K562 (cell line): ENCODE results near the gene ARF1. TPM values are rescaled to one million over a fixed set of nuclear protein-coding genes. Genes with fewer than 3 reads are reported as not detected.

Source experiments
- CBFA2T3 ChIP-seq: fragments of 450-650 bp; IDR thresholded peaks from 2 replicates; pipeline ENCODE4 v1.6.1; 2017
- CBX3 ChIP-seq, 2 experiments: IDR thresholded peaks; 1 replicate in 1 of 2; 2 replicates in 1 of 2; pipeline ENCODE4 v1.6.1; 2012; ENCODE audit warnings: inconsistent platforms in 2 of 2, low read length in 2 of 2, borderline replicate concordance in 1 of 2, control low read depth in 1 of 2
- CGGBP1 ChIP-seq: fragments of 250-450 bp; sonication (Bioruptor Pico); IDR thresholded peaks from 2 replicates; pipeline ENCODE4 v1.9.0; 2021; ENCODE audit warnings: mild to moderate bottlenecking
- CREB3L1 ChIP-seq: fragments of 450-650 bp; IDR thresholded peaks from 2 replicates; pipeline ENCODE4 v1.6.1; 2014; ENCODE audit warnings: low read depth, mild to moderate bottlenecking, moderate library complexity, borderline replicate concordance
- CREM ChIP-seq: IDR thresholded peaks from 2 replicates; pipeline ENCODE4 v1.6.1; 2014; ENCODE audit warnings: antibody characterized with exemption, low read depth
- DACH1 ChIP-seq: fragments of 450-650 bp; IDR thresholded peaks from 2 replicates; pipeline ENCODE4 v1.6.1; 2018; ENCODE audit not compliant: partially characterized antibody
- FIP1L1 ChIP-seq: fragments of 200-400 bp; formaldehyde crosslinking; IDR thresholded peaks from 2 replicates; pipeline ENCODE4 v1.6.1; 2018; ENCODE audit warnings: mild to moderate bottlenecking, low read depth, low read length; ENCODE audit not compliant: poor library complexity, severe bottlenecking
- FOSL1 ChIP-seq: fragments of 200-800 bp; sonication (Bioruptor generic); conservative IDR thresholded peaks from 2 replicates; pipeline ENCODE4 v1.6.1; 2016; ENCODE audit warnings: missing genetic modification characterization, missing compliant biosample characterization
- HNRNPL ChIP-seq: fragments of 200-400 bp; formaldehyde crosslinking; IDR thresholded peaks from 2 replicates; pipeline ENCODE4 v1.6.1; 2017; ENCODE audit warnings: low read depth, mild to moderate bottlenecking, low read length
- KDM2B ChIP-seq: fragments of 250-450 bp; sonication (Bioruptor Pico); IDR thresholded peaks from 2 replicates; pipeline ENCODE4 v1.8.0; 2021; ENCODE audit warnings: mild to moderate bottlenecking, moderate library complexity
- MEIS2 ChIP-seq: fragments of 450-650 bp; IDR thresholded peaks from 2 replicates; pipeline ENCODE4 v1.6.1; 2014; ENCODE audit warnings: mild to moderate bottlenecking; ENCODE audit not compliant: partially characterized antibody
- MIER1 ChIP-seq: fragments of 450-650 bp; IDR thresholded peaks from 2 replicates; pipeline ENCODE4 v1.6.1; 2016; ENCODE audit warnings: antibody characterized with exemption, mild to moderate bottlenecking, low read depth
- NCOA1 ChIP-seq: fragments of 450-650 bp; IDR thresholded peaks from 2 replicates; pipeline ENCODE4 v1.6.1; 2016; ENCODE audit warnings: low read depth
- NELFE ChIP-seq: IDR thresholded peaks from 2 replicates; pipeline ENCODE4 v1.6.1; 2011; ENCODE audit warnings: mild to moderate bottlenecking; ENCODE audit not compliant: insufficient read depth, insufficient read length
- NEUROD1 ChIP-seq: fragments of 150-350 bp; IDR thresholded peaks from 2 replicates; pipeline ENCODE4 v1.6.1; 2014; ENCODE audit warnings: borderline replicate concordance, low read length, low read depth; ENCODE audit not compliant: partially characterized antibody
- NR1H2 ChIP-seq: sonication (generic); formaldehyde crosslinking; IDR thresholded peaks from 2 replicates; pipeline ENCODE4 v1.4.0; 2020; ENCODE audit warnings: mild to moderate bottlenecking, missing genetic modification reagents
- NR2C2 ChIP-seq, 2 experiments: fragments of 200-800 bp in 1 of 2; sonication (Bioruptor generic) in 1 of 2; sonication (generic) in 1 of 2; formaldehyde crosslinking in 1 of 2; IDR thresholded peaks; 2 replicates each; pipeline versions ENCODE4 v1.6.1 to v1.8.0; 2016 to 2022; ENCODE audit warnings: mild to moderate bottlenecking in 1 of 2, missing compliant biosample characterization in 1 of 2, missing genetic modification characterization in 1 of 2, missing genetic modification reagents in 1 of 2
- RBBP5 ChIP-seq: fragments of 200-600 bp; sonication (generic); IDR thresholded peaks from 2 replicates; pipeline ENCODE4 v1.6.1; 2012; ENCODE audit warnings: borderline replicate concordance, mild to moderate bottlenecking, low read length, control low read depth, inconsistent platforms; ENCODE audit not compliant: insufficient read depth, poor library complexity, severe bottlenecking
- SETDB1 ChIP-seq: IDR thresholded peaks from one replicate; pipeline ENCODE4 v1.6.1; 2012; ENCODE audit warnings: low read length, control low read depth, inconsistent platforms
- SIN3A ChIP-seq, 2 experiments: fragments of 150-350 bp in 1 of 2; IDR thresholded peaks; 2 replicates each; pipeline ENCODE4 v1.6.1; 2011 to 2016; ENCODE audit warnings: borderline replicate concordance in 2 of 2, low read depth in 2 of 2, low read length in 2 of 2, mild to moderate bottlenecking in 2 of 2, moderate library complexity in 2 of 2; ENCODE audit not compliant: control insufficient read depth in 1 of 2
- TBP ChIP-seq: optimal IDR thresholded peaks from 2 replicates; pipeline ENCODE3; 2011; ENCODE audit warnings: low read depth, low read length, improper control_type of control experiment
- polyA plus RNA-seq, 8 experiments: library from polyadenylated mRNA; depleted of rRNA in 4 of 8; stranded (reverse) in 5 of 8; unstranded in 3 of 8; fragments of >200 nt; fragmentation: Nextera tagmentation in 2 of 8; fragmentation: Illumina TruSeq in 1 of 8; extraction: Ambion mirVana in 2 of 8; extraction: Trizol in 1 of 8; gene quantifications; 2 replicates each; pipeline versions ENCODE4 v1.2.1 to v1.2.3, GENCODE V29; 2011 to 2014; ENCODE audit warnings: inconsistent platforms in 1 of 8, missing spikeins in 1 of 8
- total RNA-seq, 7 experiments: library from RNA; depleted of rRNA in 6 of 7; stranded (reverse); fragments of >200 nt in 6 of 7; fragmentation: Illumina TruSeq in 2 of 7; extraction: Trizol in 2 of 7; gene quantifications; 2 replicates each; pipeline versions ENCODE4 v1.2.1 to v1.2.3, GENCODE V29; 2011 to 2021; ENCODE audit warnings: low replicate concordance in 1 of 7
- TF ChIP-seq, protein P1 (sequence below): sonication (generic); formaldehyde crosslinking; IDR thresholded peaks from 2 replicates; pipeline ENCODE4 v1.8.0; 2022; ENCODE audit warnings: missing genetic modification reagents, mild to moderate bottlenecking, moderate library complexity, borderline replicate concordance
- TF ChIP-seq, protein P2 (sequence below): fragments of 200-800 bp; sonication (Bioruptor generic); IDR thresholded peaks from 2 replicates; pipeline ENCODE4 v1.6.1; 2017; ENCODE audit warnings: missing genetic modification characterization, missing compliant biosample characterization

ARF1 gene
- total and polyA plus RNA-seq, 9 of the 15 experiments (the other 6 are each of a cell fraction or from before 2014, with no cell fraction given): 69.8 to 593 (median 325) TPM

- peak; percentile 14; the same call in 1 of the 2 replicates for TF ChIP-seq NR1H2 (CRISPR knock-in tag)
- peak; percentile 84 for TF ChIP-seq RBBP5
- peak; percentile 31; the same call in 1 of the 2 replicates for TF ChIP-seq CBFA2T3
- TF ChIP-seq CREB3L1: peak; percentile 90
- no peak for TF ChIP-seq CBX3 (IDR thresholded peaks at IDR 0.05; ENCODE audit: borderline replicate concordance in 1 of 2, low read length in 2 of 2)
- TF ChIP-seq HNRNPL: peak; percentile 84; the same call in 1 of the 2 replicates
- peak; percentile 98 for TF ChIP-seq CREM
- 0 out of 2 replicates have a peak, but pooled peaks have one; percentile 71 for TF ChIP-seq NR2C2 (CRISPR knock-in tag; IDR thresholded peaks at IDR 0.05)
- TF ChIP-seq NR2C2 (tag; IDR thresholded peaks at IDR 0.05): peak; percentile 82; the same call in 1 of the 2 replicates
- peak; percentile 85; the same call in 1 of the 2 replicates for TF ChIP-seq KDM2B (CRISPR knock-in tag)
- peak; percentile 61 for TF ChIP-seq FOSL1 (tag)
- peak; percentile 58 for TF ChIP-seq TBP
- no peak for TF ChIP-seq NELFE
- peak; percentile 13 for TF ChIP-seq NEUROD1
- no peak for TF ChIP-seq MIER1
- TF ChIP-seq, protein P1, sequence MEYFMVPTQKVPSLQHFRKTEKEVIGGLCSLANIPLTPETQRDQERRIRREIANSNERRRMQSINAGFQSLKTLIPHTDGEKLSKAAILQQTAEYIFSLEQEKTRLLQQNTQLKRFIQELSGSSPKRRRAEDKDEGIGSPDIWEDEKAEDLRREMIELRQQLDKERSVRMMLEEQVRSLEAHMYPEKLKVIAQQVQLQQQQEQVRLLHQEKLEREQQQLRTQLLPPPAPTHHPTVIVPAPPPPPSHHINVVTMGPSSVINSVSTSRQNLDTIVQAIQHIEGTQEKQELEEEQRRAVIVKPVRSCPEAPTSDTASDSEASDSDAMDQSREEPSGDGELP (CRISPR knock-in tag): peak; percentile 91
- TF ChIP-seq, protein P2, sequence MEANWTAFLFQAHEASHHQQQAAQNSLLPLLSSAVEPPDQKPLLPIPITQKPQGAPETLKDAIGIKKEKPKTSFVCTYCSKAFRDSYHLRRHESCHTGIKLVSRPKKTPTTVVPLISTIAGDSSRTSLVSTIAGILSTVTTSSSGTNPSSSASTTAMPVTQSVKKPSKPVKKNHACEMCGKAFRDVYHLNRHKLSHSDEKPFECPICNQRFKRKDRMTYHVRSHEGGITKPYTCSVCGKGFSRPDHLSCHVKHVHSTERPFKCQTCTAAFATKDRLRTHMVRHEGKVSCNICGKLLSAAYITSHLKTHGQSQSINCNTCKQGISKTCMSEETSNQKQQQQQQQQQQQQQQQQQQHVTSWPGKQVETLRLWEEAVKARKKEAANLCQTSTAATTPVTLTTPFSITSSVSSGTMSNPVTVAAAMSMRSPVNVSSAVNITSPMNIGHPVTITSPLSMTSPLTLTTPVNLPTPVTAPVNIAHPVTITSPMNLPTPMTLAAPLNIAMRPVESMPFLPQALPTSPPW (CRISPR knock-in tag): peak; percentile 85
- peak; percentile 34 for TF ChIP-seq FIP1L1
- TF ChIP-seq MEIS2: peak; percentile 96
- TF ChIP-seq NCOA1: peak; percentile 96
- no peak for TF ChIP-seq CGGBP1 (CRISPR knock-in tag)
- TF ChIP-seq DACH1: peak; percentile 43
- no peak for TF ChIP-seq SETDB1
- peak in 1 of 2 experiments; percentile 80; a peak in 1 of 4 replicates for TF ChIP-seq SIN3A (IDR thresholded peaks at IDR 0.05; ENCODE audit: borderline replicate concordance in 2 of 2, control insufficient read depth in 1 of 2, low read depth in 2 of 2, low read length in 2 of 2)
Measured at GRCh38 chr1:228139931-228140723, 57.6 kb downstream of the ARF1 start, which contains the start of gene GUK1 (continued).
